ENCODE measurements around the gene RBSN. TPM values are rescaled to one million over a fixed set of nuclear protein-coding genes. Genes with fewer than 3 reads are reported as not detected.

Gene RBSN
- total RNA-seq, 1 donor from 2014 or later = 22.4 TPM

GRCh38 chr3:15099364-15100098 is 583 bp upstream of the RBSN start:
- DNase-seq (ENCODE audit: low read depth, low spot score) = no peak

GRCh38 chr3:15097891-15098290 is 1.1 kb downstream of the RBSN start:
- DNase-seq (ENCODE audit: low read depth, low spot score) = no peak

- no peak for DNase-seq (ENCODE audit: low read depth, low spot score)
Observed at GRCh38 chr3:15096046-15096445, 2.9 kb downstream of the RBSN start.

GRCh38 chr3:15094187-15094875 is 4.6 kb downstream of the RBSN start:
- DNase-seq (ENCODE audit: low read depth, low spot score) = no peak

GRCh38 chr3:15092686-15093085 is 6.3 kb downstream of the RBSN start:
- no peak for DNase-seq (ENCODE audit: low read depth, low spot score)

- DNase-seq (ENCODE audit: low read depth, low spot score) = no peak
Observed at GRCh38 chr3:15091575-15091974, 7.4 kb downstream of the RBSN start.

GRCh38 chr3:15089201-15089600 is 9.7 kb downstream of the RBSN start:
- no peak for DNase-seq (ENCODE audit: low read depth, low spot score)

GRCh38 chr3:15086699-15087098 is 12.2 kb downstream of the RBSN start:
- DNase-seq (ENCODE audit: low read depth, low spot score) = no peak

- DNase-seq (ENCODE audit: low read depth, low spot score) = no peak
Observed at GRCh38 chr3:15086263-15086662, 12.7 kb downstream of the RBSN start.

- no peak for DNase-seq (ENCODE audit: low read depth, low spot score)
Observed at GRCh38 chr3:15083252-15083651, 15.7 kb downstream of the RBSN start.

GRCh38 chr3:15081960-15082664 is 16.8 kb downstream of the RBSN start:
- no peak for DNase-seq (ENCODE audit: low read depth, low spot score)

- no peak for DNase-seq (ENCODE audit: low read depth, low spot score)
Observed at GRCh38 chr3:15079091-15079490, 19.9 kb downstream of the RBSN start.

GRCh38 chr3:15074500-15074899 is 24.4 kb downstream of the RBSN start:
- DNase-seq (ENCODE audit: low read depth, low spot score) = no peak

GRCh38 chr3:15071699-15072098 is 27.2 kb downstream of the RBSN start:
- no peak for DNase-seq (ENCODE audit: low read depth, low spot score)

GRCh38 chr3:15069441-15069840 is 29.5 kb downstream of the RBSN start:
- no peak for DNase-seq (ENCODE audit: low read depth, low spot score)

GRCh38 chr3:15066467-15066866 is 32.5 kb downstream of the RBSN start:
- no peak for DNase-seq (ENCODE audit: low read depth, low spot score)

- no peak for DNase-seq (ENCODE audit: low read depth, low spot score)
Observed at GRCh38 chr3:15065550-15066007, 33.4 kb downstream of the RBSN start.

GRCh38 chr3:15064835-15065549 is 34.0 kb downstream of the RBSN start, which contains the start of gene MRPS25:
Gene MRPS25, minus strand, starts transcription at chr3:15065315. Its CDS starts 121 bp downstream, at chr3:15065194.
- DNase-seq (ENCODE audit: low read depth, low spot score) = peak; percentile 82

GRCh38 chr3:15064299-15064834 is 34.6 kb downstream of the RBSN start:
- no peak for DNase-seq (ENCODE audit: low read depth, low spot score)

- DNase-seq (ENCODE audit: low read depth, low spot score) = no peak
Observed at GRCh38 chr3:15063656-15064286, 35.2 kb downstream of the RBSN start.

GRCh38 chr3:15063238-15063637 is 35.7 kb downstream of the RBSN start:
- no peak for DNase-seq (ENCODE audit: low read depth, low spot score)

Data from pulmonary artery endothelial cell (primary cell).